8988T (cell line): ENCODE data around the gene ELF5.

ENCODE experiments used
- DNase-seq: peaks from one replicate; pipeline ENCODE4 v3.0.0; 2011

The ELF5 gene

GRCh38 chr11:34513682-34514449 lies at the start of gene ELF5:
Gene ELF5, minus strand, starts transcription at chr11:34513794. Its CDS starts 8,045 bp downstream, at chr11:34505749.
- DNase-seq: no peak

GRCh38 chr11:34562976-34563375 lies 49.4 kb upstream of the ELF5 start:
- no peak for DNase-seq

- no peak for DNase-seq
These were observed 46.9 kb upstream of the ELF5 start for GRCh38 chr11:34560511-34560910.

DNA sequence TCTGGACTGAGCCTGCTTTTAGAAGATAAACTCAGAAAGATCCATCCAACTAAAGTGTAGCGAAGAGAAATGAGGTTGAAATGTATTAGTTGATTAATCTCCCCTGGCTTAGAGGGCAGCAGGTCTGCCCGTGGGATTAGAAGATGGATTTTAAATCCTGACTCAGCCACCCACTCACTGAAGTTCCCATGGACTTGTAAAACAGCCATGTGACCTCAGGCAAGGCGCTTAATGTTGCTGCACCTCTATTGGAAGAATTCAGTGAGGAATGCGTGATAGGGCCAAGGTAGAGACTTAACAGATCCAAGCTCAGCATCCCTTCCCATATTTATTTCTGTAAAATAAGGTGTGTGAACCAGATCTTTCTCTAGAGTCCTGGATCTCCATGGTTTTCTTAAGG lies 45.1 kb upstream of the ELF5 start:
- DNase-seq: no peak

DNA sequence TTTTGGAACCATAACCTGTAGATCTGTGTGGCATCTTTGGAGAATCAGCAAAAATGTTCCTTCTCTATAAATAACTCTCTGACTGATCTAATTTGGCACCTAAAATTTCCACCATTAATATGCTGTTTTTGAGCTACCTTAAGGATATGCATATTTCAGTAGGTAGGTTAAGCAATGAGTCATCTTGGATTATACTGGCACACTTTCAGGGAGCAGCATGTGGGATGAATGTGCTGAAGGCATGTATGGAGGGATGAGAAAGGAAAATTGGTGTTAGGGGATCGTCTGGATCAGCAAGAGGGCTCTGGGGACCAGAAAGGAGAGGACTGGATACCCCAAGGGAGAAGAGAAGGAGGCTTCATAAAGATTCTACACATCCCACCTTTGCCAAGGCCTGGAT lies 44.6 kb upstream of the ELF5 start:
- no peak for DNase-seq

DNA sequence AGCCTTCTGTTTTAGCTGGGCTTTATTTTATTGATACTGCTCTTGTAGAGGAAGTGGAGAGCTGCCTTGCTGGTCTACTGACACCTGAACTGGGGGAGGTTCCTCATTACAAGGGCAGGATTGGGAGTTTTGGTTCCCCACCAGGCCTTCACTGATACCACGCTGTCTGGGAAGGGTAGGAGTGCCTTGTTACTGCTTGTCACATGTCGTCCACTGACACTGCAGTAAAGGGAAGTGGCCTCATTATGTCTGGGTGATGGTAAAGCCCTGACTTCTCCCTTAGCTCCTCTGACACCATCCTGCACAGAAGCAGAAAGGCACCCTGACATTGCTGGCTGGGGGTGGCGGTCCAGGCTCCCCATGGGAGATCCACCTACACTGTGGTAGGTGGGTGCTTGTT lies 38.7 kb upstream of the ELF5 start:
- no peak for DNase-seq

GRCh38 chr11:34549271-34549670 lies 35.7 kb upstream of the ELF5 start:
- no peak for DNase-seq

GRCh38 chr11:34548278-34548677 lies 34.7 kb upstream of the ELF5 start:
- DNase-seq: no peak

DNA sequence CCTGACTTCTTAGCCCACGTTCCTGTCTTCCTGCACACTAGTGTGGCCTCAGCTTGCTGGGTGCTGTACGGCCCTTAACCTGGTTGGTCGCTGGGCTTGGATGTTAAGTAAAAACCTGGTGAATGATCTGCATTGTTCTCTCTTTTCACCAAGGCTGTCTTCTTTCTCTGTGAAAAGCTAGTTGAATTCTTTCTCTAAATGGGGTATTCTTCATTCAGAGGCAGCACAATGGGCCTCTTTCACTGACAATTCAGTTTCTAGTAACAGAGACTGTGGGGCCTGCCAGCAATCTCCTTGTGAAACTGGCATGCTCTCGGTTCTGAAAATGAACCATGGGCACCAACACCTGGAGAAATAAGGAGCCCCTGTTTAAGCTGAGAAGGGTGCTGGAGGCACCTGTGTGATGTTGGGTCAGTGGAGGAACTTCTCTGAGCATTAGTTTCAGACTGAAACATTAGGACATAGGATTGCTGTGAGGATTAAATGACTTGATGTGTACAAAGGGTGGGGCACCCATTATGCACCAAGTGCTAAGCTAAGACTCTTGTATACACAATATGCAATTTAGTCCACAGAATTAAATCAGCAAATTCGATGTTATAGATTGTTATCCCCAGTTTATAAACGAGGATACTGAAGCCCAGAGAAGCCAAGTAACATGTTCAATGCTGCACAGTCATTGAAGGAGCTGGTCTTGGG lies 33.1 kb upstream of the ELF5 start:
- no peak for DNase-seq

DNA sequence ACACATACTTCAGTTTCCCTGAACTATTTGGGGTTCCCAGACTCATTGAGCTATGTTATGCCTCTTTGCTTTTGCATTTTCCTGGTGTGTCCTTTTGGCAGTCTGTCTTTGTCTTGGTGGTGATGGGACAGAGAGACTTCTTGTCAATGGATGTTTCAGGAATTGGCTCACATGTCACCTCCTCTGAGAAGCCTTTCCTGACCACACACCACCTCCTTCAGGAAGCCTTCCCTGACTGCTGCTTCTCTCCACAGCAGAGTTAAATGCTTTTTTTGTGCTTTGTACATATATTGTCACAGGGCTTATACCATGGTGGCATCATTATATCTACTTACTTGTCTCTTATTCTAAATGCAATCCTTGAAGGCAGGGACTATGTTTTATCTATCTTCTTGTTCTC lies 28.5 kb upstream of the ELF5 start:
- DNase-seq: no peak

DNA sequence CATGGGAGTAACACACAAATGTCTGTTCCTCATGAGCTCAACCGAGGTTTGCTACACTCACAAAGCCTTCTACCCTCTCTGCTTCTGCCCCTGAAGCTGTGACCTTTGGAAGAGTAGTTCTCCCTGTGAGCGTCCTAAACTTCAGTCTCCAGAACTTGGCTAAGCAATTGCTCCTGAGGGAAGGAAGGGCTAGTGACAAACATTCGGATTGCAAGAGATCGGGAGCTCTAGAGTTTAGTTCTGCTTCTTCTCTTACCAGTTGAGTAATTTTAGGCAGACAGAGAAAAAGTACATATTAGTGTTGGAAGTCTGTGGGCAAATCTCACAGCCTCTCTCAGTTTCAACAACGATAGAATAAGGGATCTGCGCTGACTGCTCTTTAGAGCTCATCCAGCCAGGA lies 27.3 kb upstream of the ELF5 start:
- no peak for DNase-seq

DNA sequence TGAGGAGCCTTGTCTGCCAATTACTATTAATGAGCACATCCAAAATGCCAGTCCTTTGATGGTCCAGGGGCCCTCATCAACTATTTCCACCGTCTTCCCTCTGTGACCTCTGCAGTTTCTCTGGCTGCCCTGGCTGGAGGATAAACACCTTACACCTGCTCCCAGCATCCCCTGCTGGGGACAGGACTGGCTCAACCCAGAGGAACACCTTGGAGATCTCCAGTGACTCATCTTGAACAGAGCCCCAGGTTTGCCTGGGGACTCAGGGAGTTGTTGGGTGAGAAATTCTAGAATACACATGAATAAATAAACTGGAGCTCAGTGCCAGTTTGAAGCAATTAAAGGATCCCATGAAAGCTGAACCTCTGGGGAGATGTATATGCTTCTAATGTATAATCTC lies 24.0 kb upstream of the ELF5 start:
- DNase-seq: no peak

DNA sequence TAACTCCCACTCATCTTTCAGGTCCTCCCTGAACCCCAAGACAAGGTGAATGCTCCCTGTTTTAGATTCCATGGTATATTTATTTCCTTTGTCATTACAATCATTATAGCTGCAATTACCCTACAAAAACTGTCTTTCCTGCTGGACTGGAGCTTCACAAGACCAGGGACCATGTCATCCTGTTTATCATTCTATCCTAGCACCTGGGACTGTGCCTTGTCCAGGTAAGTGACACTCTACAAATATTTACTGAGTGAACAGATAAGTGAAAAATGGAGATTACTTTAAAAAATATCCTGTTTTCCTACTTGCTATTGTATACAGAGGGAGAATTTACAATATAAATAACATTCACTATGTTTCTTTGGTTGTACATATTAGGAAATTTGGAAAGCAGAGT lies 22.5 kb upstream of the ELF5 start:
- DNase-seq: no peak

DNA sequence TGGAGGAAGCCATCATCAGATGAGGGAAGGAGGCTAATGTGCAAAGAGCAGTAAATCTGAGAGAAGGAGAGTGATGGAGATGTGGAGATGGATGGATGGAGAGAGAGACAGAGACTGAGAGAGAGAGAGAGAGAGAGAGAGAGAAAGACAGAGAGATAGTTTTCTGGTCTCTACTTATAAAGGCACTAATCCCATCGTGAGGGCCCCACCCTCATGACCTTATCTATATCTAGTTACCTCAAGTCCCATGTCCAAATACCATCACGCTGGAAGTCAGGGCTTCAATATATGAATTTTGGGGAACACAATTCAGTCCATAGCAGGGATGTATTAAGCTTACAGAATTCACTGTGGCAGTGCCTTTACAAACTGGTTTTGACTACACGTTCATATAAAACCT lies 21.2 kb upstream of the ELF5 start:
- no peak for DNase-seq

- no peak for DNase-seq
These were observed 18.1 kb upstream of the ELF5 start for GRCh38 chr11:34531663-34532062.

DNA sequence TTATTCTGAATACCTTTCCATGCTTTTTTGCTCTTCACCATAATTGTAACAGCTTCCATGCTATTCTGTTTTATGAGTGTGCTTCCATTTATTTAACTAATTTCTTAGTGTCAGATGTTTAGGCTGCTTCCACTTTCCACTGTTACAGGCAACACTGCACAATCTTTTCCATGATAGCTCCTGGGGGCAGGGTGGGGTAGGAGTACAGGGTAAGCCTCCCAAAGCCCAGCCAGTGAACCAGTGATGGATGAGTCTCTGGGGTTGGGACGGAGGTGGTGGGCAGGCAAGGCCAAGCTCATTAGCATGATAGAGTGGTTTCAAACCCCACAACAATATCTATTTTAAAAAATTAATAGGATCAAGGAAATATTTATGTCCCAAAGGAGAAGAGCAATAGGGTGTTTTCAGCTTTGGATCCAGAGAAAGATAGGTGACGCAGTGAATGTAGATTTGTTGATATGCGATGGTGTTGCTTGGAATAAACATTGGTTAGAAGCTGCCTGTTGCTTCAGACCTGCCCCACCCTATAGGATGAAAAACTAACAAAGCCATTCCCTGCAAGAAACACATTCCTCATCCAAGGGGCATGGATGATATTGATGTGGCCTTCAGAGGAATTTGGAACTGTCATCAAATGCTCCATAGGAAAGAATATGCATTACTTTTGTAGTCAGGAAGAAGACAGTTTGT lies 17.1 kb upstream of the ELF5 start:
- DNase-seq: no peak

- no peak for DNase-seq
These were observed 16.0 kb upstream of the ELF5 start for GRCh38 chr11:34529643-34530042.

DNA sequence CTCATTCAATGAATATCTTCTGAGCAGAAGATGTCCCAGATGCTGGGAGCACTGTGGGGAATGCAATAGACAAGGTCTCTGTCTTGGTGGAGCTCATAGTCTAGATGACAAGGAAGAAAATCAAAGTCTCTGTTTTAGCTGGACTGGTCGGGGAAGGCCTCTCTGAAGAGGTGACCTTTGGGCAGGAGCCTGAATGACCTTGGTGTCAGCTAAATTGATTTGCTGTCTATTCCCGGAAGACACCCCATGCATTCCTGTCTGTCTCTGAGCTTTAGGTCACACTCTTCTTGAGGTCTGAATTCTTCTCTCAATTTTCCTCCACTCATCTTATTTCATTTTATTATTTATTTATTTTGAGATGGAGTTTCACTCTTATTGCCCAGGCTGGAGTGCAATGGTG lies 14.5 kb upstream of the ELF5 start:
- no peak for DNase-seq

- DNase-seq: no peak
These were observed 12.5 kb upstream of the ELF5 start for GRCh38 chr11:34525888-34526657.

- DNase-seq: no peak
These were observed 11.5 kb upstream of the ELF5 start for GRCh38 chr11:34525098-34525497.

GRCh38 chr11:34524696-34525095 lies 11.1 kb upstream of the ELF5 start:
- no peak for DNase-seq

DNA sequence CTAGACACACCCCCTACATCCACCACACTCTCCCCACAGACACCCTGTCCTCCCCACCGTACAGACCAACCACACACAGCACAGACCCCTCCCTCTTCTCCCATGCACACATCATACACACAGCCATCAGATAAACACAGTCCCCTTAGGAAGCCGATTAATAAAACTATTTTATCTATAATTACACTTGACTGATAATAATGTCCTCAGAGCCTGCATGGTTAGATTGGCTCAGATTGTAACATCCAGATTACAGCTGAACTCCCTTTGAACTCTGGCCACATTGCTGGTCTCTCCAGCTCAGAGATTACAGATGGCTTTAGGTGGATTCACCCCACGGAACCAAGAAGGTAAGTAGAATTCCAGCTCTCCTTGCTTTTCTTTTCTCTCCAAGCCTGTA lies 9.5 kb upstream of the ELF5 start:
- DNase-seq: no peak

DNA sequence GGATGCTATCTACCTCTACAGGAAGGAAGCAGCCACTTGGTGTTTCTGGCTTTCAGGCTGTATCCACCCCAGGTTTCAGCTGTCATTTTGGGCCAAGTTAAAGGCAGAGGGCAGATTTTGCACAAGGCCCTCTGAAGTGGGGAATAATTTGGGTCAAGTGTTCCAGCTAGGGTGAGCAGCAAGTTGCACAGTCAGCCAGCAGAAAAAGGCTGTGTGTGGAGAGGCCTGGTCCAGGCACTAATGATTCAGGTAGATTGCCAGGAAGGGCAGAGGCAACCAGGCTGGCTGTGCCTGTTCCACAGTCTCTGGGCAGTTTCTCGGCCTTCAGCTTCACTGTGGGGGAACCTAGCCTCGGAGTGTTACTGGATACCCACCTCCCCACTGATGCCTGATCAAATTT lies 8.6 kb upstream of the ELF5 start:
- DNase-seq: no peak
